NOMO-1 (cell line): Measurements from ENCODE around the gene SELENOM.
"Not testable (repeated sequence)": the region's sequence is repeated elsewhere in the genome, so short reads cannot be mapped to it uniquely, and the experiment has no call there.

Experiments
- DNase-seq, 2 experiments: peaks; one replicate each; lab custom pipeline; 2025; ENCODE audit not compliant: unreplicated experiment in 2 of 2; lab: John Stamatoyannopoulos, UW

The SELENOM gene

DNA sequence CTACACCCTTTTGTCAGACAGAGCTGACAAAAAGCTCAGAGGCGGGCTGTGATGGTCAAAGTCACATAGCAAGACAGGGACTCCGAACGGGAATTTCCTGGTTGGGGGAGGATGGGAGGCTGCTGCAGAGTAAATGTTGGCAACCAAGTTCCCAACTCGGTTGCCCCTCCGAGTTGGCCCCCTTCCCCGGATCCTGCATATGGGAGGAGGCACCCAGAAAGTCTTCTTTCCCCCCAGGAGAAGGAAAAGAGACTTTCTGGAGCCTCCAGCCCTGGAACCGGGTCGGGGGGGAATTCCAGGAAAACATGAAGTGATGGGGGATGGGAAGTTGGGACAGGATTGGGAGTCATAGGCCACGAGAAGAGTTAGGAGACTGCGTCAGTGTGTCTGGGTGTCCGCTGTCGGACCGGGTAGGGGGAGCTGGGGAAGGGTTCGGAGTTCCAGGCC is 614 bp downstream of the SELENOM start:
- no peak for DNase-seq

DNA sequence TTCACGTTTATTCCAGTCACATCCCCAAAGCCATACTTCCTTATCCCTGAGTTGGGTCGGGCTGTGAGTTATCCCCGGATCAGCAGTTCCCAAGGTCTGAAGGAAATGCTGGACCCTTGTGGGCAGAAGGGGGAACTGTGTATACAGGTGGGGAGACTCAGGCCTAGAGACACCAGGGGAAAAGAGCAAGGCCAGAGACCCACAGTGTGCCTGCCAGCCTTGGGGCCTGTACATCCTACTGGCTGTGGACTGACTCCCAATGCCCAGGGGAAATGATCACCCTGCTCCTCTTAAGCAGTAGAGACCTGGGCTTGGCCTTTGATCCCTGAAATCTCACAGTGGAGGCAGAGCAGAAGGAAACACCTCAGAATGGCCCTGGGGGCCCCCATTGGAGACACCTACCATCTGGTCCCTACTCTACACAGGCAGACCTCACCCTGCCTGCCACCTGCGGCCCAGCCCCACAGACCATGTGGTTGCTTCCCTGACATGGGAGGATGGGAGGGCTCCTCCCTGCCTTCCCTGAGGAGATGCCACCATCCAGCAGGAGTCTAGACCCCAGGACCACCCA is 1.3 kb downstream of the SELENOM start:
- DNase-seq = no peak

DNA sequence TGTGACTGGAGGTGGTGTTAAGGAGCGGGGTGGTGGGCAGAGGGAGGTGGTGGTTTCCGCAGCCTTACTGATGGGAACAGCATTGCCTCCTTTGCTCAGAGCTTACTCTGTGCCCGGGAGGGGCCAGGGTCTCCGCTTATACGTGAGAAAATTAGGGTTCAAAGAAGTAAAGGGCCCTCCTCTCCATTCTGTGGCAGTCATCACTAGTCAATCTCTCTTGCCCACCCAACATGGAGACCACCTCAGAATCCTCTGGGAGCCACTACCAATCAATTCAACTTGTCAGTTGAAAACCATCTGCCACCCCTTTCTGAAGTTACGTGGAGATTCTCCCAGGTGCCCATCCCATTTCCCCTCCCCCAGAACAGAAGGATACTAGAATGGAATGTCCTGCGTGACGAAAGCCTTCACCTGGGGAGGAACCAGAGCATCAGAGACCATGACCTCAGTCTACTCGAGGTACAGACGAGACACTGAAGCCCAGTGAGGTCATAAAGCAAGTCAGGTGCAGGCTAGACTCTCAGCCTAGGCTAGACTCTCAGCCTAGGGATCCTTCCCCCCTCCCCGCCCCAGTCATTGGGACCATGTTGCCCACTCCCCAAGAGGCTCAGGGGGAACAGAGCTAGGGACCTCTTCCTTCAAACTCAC is 2.0 kb downstream of the SELENOM start:
- no peak for DNase-seq

DNA sequence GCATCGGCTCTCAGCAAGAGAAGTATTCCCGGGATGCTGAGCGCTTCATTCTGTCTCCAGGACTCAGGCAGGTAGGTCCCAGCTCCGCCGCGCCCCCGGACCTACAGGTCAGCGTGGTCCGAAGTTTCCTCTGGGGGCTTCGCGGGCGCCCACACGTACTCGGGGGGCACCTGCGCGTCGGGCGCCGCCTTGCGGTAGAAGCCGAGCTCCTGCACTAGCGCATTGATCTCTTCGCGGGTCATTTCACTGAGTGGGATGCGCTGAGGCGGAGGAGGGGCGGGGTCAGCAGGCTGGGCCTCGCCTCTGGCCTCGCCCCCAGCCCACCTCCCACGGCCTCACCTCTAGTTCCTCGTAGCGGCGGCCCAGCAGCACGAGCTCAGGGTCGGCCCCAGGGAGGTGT is 2.5 kb downstream of the SELENOM start:
- DNase-seq = no peak

DNA sequence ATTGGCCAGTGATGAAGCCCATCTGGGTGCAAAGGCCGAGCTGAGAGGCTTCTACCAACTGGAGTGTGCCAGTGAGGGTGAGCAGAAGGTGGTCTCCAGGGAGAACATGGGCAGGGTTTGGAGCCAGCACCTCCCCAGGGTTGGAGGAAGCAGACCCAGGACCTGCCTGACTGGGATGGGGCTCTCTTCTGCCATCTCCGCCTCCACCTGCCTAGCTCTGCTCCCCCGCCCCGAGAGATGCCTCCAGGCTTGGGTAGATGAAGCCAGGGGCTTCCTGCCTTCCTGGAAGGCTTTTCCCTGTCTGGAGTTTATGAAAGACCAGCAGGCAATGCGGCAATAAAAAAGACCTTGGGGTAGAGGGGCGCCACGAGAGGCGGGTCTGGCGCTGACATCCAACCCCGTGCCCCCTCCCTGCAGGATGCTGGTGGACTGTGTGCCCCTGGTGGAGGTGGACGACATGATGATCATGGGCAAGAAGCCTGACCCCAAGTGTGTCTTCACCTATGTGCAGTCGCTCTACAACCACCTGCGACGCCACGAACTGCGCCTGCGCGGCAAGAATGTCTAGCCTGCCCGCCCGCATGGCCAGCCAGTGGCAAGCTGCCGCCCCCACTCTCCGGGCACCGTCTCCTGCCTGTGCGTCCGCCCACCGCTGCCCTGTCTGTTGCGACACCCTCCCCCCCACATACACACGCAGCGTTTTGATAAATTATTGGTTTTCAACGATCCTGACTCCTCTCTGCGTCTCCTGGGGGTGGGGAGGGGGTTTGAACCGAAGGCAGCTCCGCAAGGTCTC is 3.3 kb downstream of the SELENOM start:
- no peak for DNase-seq

DNA sequence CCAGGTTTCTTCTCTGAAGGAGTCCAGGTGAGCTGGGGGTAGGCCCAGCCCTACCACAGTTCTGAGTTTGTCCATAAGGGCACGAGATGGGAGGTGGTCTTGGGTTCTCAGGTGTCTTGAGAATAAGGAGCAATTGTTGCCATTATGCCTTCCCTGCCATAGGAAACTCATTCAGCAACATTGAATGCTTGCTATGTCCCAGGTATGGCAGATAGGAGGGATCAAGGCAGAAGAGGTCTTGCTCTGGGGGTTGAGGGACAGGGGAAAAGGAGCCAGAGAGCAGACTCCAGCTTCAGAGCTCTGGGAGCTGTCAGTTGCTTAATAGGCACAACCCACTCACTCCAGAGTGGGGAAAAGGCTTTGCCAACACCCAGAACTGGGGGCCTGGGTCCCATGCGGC is 4.3 kb downstream of the SELENOM start:
- no peak for DNase-seq

DNA sequence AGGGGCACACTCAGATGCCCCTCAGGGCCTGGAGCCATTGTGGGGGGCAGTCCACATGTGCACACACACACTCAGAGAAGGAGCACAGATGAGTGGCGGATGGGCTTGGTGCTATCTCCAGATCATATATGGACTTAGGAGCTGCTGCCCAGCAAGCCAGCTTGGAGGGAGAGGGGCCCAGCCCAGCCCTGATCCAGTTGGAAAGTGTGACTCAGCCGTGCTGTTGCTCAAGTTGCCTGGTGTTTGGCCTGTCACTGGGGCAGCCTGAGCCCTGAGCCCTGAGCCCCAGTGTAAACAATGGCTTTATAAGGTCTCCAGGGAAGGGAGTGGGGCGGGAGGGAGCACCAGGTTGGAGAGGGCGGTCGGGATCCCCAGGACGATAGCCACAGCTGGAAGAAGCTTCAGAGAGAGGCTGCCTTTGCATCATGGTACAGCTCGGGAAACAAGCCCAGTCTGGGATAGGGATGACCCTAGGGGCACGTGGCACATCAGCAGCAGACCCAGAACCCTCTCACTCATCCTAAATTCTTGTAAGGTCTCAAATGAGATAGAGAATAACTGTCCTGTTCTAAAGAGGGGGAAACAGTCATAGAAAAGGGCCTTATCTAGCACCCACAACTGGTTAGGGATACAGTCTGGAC is 4.8 kb downstream of the SELENOM start:
- no peak for DNase-seq

DNA sequence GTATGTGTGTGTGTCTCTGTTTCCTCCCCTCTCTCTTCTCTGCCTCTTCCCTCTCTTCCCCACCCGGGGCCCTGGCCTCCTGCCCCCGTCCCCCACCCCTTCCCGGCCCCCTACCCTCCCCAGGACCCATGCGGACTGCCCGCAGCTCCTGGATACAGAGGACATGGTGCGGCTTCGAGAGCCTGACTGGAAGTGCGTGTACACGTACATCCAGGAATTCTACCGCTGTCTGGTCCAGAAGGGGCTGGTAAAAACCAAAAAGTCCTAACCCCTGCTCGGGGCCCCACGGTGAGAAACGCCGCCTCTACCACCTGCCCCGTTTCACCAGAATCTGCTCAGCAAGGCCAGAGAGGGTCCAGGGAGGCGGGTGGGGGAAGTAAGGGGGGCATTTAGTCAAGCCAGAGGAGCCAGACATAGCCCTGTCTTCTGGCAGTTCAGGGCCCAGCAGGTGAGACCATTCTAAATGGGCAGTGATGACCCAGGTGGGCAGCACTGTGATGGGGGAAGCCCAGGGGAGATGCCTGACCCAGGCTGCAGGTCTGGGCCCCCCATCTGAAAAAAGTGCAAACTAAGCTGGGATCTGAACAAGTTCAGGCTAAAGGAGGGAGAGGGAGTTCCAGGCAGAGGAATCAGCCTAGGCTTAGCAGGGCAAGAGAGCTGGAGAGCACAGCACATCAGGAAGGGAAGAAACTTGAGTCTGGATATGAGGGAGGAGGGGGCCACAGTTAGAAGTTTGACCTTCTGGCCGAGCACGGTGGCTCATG is 6.4 kb downstream of the SELENOM start:
- no peak for DNase-seq

DNA sequence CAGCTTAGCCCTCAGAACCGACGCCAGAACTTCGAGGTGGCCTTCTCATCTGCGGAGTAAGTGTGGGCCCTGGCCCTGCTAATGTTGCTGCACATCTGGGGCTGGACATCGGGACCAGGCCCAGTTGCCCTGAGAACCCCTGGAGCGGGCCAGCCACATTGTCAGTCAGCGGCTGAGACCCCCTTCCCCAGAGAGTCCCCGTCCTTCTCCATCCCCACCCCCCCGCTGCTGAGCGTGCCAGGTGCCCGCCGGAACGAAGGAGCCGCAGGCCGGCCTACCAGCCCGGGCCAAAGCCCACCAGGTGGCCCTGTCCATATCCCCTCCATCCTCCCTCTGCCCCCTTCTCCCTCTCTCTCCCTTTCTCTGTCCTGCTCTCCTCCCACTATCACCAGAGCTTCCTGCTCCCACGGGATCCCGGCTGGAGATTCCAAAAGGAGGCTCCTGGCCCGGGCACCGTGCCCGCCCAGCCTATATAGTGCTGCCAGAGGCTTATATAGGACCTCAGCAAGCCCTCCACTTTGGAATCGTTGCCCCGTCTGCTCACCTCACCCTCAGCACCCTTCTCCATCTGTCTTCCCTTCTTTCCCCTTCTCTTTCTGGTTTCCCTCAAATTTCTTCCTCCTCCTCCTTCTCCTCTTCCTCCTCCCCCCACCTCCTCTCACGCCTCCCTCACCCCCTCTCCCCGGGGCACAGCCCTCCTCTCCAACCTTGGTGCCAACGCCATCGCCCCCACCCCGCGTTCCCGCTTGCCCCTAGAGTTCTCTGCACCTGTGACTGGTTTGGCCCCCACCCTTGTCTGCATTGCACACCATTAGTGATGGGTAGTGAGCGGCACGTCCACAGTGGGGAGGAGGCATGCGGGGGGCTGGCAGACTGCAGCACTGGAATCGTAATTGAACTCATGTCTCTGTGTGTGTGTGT is 7.3 kb downstream of the SELENOM start:
- no peak for DNase-seq

DNA sequence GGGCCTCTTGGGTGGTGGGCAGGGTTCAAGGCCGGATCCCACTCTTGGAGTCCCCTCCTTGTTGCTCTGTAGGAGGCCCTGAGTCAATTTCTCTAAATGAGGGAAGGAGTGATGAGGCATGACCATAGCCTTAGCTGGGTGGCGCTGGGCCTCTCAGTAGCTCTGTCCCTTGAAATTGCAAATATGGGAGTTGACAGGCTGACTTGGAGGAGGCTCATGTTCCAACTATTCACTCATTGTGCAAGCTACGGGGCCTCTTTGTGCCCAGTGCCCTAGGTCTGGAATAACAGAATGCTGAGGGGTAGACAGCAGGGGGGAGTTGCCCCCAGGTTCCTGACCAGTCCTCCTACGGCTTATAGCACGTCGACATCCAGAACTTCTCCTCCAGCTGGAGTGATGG is 8.0 kb downstream of the SELENOM start:
- DNase-seq = no peak

DNA sequence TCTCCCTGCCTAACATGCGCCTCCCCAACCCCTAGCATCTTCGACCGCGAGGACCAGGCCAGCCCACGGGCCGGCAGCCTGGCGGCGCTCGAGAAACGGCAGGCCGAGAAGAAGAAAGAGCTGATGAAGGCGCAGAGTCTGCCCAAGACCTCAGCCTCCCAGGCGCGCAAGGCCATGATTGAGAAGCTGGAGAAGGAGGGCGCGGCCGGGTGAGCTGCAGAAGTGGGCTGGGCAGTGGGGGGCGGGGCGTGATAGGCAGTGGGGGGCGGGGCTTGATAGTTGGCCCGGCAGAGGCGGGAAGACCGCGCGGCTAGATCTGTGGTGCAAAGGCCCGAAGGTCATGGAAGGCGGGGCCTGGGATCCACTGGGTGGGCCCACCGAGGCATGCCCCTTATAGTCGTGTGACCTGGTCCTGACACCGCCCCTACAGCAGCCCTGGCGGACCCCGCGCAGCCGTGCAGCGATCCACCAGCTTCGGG is 8.7 kb downstream of the SELENOM start:
- no peak for DNase-seq

DNA sequence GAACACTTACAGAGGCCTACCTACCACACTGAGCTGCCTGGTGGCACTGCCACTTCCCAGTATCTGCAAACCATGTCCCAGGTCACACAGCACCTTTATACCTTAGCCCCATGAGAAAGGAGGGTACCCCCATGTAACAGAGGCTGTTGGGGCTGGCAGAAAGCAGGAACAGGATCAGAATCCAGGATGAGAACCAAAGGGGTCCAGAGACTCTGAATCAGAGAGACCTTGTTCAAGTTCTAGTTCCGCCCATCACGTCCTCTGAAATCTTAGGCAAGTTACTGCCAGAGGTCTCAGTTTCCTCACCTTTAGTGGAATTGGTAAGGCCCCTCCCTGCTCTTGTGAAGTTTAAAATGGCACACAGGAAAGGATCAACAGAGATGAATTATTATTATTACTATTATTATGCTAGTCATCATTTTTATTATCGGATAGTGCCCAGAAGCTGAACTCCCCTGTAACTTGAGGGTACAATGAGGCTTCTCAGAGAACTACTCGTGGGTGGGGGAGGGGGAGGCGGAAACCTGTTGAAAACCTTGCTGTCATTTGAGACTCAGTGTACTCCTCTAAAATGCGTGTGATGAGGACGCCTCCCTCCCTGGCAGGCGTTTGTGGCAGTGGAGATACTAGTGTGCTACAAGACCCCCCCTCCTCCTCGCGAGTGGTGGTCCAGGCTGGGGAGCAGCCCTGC is 9.3 kb downstream of the SELENOM start:
- DNase-seq = no peak

DNA sequence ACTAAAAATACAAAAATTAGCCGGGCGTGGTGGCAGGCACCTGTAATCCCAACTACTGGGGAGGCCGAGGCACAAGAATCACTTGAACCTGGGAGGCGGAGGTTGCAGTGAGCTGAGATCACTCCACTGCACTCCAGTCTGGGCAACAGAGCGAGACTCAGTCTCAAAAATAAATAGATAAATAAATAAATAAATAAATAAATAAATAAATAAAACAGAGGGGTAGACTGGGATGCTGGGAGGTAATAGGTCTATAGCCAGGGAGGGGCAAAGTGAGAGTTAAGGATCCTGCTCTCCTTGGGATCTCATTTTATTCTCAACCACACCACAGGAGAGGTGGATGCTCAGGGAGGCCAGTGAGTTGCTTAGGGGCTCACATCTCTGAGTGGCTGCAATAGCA is 9.8 kb downstream of the SELENOM start:
- not testable (repeated sequence) for DNase-seq

DNA sequence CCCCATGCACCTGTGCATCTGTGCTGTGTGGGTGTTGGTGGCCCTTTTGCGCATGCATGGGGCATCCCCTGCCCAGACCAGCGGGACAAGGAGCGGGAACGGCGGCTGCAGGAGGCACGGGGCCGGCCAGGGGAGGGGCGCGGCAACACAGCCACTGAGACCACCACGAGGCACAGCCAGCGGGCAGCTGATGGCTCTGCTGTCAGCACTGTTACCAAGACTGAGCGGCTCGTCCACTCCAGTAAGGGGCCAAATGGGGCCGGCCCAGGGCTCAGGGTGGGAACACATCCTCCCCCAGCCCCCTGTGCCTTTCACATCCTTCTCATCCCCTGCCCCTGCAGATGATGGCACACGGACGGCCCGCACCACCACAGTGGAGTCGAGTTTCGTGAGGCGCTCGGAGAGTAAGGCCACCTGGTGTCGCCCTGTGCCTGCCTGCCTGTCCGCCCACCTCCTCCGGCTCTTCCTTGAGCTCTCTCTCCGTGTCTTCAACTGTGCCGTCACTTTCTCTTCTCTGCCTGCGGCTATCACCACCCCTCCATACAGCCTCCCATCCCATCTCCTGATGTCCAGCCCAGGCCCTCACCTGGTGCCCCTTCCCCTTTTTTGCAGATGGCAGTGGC is 10.6 kb downstream of the SELENOM start:
- DNase-seq = no peak

DNA sequence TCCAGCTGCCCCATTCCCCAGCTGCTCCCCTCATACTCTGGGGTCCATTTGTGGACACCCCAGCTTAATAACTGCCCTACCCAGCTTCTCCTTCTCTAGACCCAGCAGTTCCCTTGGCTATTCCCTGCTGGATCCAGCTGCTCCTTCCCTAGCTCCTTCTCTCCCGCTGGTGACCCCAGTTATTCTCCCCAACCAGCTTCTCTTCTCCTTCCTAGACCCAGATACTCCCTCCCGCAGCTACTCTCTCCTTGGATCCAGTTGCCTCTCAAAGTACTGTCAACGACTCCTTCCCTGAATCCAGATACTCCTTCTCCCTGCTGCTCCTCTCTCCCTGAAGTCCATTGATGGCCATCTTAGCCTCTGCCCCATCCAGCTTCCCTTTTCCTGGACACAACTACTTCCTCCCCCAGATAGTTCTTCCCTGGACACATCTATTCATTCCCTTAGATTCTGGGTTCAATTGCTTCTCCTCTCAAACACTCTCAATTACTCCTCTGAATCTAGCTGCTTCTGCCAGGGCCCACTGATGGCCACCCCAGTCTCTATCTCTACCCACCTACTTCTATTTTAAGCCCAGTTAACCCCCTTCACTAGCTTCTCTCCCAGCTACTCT is 11.6 kb downstream of the SELENOM start:
- no peak for DNase-seq

DNA sequence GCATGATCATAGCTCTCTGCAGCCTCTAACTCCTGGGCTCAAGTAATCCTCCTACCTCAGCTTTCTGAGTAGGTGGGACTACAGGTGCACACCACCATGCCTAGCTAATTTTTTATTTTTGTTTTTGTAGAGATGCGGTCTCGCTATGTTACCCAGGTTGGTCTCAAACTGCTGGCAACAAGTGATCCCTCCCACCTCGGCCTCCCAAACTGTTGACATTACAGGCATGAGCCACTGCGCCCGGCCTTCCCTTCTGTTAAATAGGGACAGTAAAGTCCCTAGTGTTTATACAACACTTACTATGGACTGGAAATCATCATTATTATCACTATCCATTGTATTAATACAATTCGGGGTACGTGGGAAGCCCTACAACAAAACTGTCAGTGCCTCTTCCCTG is 12.6 kb downstream of the SELENOM start:
- DNase-seq = no peak

DNA sequence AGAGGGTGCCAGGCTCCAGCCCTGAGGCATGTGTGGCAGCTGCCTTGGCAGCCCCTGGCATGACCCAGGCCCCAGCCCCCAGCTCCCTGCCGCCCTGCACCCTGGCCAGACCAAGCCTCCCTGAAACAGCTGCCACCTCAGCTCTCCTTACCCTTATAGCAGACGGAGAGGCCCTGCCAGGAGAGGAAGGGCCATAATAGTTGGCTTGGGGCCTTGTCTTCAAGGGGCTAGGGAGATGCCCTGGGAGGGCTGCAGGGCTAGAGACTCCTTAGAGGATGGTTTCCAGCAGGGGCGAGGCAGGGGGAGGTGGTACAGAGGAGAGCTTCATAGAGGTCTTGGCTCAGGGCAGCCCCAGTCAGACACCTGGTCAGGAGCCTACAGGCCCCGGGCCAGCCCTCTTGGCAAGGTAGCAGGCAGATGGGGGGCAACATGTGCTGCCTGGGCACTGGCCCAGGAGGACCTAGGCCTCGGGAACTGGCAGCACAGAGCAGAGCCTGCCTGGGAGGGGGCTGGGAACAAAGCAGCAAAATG is 13.3 kb downstream of the SELENOM start:
- no peak for DNase-seq
